Measurements from ENCODE around the gene TUBB1.
"Not testable (repeated sequence)": the region's sequence is repeated elsewhere in the genome, so short reads cannot be mapped to it uniquely, and the experiment has no call there.

TUBB1 gene

DNA sequence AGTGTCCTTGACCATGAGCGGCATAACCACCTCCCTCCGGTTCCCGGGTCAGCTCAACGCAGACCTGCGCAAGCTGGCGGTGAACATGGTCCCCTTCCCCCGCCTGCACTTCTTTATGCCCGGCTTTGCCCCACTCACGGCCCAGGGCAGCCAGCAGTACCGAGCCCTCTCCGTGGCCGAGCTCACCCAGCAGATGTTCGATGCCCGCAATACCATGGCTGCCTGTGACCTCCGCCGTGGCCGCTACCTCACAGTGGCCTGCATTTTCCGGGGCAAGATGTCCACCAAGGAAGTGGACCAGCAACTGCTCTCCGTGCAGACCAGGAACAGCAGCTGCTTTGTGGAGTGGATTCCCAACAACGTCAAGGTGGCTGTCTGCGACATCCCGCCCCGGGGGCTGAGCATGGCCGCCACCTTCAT, 4.9 kb downstream of the TUBB1 start:
- no peak for DNase-seq

DNA sequence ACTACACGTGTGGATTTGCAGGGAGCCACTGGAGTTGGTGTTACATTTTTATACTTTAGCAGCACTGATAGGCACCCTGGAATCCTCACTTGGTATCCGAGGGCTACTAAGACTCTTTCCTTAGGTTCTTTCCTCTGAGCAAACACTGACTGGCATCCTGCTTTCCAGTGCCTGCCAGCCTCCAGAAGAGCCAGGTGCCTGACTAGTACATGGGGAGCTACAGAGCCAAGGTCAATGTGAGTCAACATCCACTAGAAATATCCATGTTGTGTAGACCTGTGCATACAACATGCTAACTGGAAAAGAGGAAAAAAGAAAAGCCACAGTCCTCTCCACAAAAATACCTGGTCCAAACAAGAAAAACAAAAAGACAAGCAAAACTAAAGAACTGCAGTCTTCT, 5.9 kb downstream of the TUBB1 start:
- DNase-seq, result no peak

DNA sequence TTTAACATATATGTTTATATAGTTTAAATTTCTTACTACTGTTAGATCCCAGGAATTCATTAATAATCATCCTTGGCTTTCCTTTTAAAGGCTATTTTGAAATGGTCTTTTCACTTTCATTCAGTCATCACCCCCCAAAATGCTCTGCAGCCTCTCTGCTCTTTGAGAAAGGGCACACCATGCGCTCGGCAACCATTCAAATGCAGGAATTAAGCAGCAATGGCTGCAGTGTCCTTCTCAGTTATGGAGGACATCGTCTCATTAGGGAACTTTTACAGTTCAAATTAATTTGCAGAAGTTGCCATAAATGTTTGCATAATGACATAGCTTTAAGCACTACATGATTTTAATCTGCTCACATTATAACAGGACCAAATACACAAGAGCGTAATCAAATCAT, 6.3 kb downstream of the TUBB1 start:
- no peak for DNase-seq

DNA sequence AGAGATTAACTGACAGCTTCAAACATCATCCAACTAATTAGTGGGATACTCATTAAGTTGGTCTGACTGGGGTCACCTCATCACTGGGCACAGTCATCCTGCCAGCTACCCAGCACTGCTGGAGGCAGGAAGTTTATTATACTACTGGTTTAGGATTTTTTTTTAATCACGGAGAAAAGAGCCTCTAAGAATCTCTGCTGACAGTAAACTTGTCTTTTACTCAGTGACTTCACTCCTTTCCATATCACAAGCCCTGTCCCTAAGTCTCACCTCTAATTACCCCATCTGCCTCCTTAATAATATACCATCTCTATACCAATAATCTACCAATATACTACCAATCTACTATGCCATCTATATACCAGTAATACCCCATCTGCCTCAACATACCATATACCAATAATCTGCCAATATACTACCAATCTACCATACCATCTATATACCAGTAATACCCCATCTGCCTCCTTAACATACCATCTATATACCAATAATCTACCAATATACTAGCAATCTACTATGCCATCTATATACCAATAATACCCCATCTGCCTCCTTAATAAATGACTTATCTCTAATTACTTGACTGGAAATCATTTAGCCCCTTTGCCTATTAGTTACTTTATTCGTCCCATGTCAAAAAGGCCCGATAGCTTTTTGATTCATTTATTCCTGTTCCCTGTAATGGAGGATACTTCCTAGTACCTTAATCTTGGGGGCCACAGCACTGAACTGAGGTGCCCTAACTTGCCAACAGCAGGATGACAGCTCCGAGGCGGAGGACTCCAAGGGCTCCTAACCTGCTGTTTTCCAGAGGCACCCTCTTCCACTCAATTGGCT, 7.9 kb downstream of the TUBB1 start:
- DNase-seq, result no peak

DNA sequence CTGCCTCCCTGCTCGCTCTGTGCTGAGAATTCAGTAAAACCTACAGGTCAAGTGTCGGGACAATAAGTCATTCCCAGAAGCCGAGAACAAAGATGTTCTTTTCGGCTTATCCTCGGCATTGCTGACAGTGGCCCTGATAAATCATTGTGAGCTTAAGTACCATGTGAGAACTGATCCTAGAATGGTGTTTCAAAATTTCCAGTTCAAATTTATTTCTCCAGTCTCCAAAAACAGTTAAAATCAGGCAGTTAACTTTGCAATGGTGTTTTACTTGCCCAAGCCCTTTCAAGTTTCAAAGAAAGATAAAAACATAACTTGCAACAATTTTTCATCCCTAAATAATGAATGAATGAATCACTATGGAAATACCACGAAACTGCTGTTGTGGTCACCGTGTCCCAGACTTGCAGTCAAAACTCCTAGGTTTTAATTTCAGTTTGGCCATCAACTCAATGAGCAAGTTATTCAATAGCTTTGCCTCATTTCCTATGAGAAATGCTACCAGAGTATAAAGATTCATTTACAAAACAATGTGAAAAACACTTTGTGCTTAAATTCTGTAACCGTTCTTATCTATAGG, 8.6 kb downstream of the TUBB1 start:
- no peak for DNase-seq

DNA sequence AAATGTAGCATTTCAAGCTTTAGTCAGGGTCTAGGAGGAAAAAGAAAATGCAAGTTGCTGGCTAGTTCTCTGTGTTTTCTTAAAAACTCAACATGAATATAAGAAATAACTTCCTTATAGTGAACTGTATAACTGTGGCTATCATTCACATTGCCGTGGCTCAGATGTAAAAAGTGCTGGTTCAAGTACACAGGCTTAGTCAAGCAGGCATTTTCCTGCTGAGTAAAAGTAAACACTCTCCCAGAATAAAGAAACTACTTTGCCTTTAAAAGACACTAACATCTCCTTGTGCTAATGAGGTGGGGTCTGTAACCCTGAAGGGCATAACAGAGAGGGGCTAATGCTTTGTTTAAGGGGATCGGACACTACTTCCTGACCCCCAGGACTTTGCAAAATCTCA, 9.6 kb downstream of the TUBB1 start:
- no peak for DNase-seq

DNA sequence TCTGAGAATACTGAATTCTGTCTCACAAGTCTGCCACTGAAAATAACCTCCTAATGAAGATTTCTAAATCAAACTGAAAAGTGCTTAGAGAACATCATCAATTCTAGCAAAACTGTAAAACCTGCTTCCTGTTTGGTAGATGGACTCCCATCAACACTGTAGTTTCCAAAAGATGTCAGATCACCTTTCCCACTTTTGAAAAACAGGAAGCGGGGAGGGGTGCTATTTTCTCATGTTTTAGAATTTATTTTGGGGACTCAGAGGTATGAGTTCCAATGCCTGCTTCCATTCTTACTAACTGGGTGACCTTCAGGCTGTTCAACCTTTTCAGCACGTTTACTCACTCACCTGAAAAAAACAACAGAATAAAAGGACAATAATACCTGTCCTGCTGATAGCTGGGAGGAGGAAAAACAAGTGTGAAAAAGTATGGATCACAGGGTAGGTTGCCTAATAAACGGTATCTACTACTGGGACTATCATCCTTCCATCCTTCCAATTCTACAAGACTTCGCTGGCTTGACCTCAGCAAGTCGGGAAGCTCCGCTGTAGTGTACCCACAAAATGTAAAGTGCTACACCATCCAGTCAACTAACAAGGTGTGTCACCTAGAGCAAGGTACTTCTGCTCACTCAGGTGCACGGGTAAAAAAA, 11.8 kb downstream of the TUBB1 start:
- DNase-seq, result no peak

DNA sequence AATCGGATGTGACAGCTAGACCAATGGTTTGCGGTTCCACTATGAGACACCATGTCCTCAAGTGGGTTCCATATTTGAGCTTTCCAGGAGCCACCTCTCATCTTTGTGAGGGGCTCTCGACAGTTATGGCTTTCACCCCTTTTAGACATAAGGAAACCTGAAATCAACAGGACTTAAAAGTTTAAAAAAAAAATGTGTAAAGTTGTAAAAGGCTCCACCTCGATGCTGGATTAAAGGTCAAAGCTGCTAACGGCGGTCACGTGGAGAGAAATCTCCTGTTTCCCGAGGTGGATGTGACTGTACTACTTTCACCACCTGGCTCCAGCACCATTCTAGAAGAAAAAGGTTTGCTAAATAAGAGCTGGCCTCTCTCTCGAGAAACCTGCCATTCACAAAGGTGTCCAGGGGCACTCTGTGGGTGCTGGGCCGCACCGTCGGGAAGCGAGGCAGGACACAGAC, 12.4 kb downstream of the TUBB1 start:
- no peak for DNase-seq

DNA sequence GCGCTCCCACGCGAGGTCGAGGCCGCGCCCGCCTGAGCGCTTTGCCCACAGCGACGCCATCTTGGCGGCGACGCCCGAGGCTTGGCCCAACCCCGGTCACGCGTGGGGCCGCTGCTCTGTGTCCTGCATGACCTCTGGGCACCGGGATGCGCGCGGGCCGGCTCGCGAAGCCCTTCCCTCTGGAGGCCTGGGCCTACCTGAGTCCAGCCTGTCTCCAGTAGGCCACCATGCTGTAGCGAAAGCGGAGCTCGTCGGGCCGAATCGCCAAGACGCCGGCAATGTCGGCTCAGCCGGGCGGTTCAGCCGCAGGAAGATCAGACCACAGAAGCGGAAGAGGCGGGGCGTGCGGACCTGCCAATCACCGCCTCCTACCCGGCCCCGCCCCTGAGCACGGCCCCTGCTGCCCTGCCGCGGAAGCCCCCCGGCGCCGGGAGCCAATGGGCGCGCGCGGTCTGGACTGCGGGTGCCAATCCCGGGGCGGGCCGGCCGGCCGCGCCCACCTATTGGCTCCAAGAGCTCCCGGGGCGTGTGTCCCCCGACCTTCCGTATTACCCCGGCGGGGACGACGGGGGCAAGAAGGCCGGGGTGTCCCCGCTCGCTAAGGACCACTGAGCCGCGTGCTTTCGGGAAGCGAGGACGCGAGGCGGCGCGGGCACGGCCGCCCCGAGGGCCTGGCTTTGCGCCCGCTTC, 12.9 kb downstream of the TUBB1 start, which contains the start of gene ATP5F1E:
Gene ATP5F1E (minus strand): TSS at position 313 of the 690 bp plus-strand sequence. CDS start 84 bp downstream, at position 229.
- DNase-seq, result peak; percentile 92

DNA sequence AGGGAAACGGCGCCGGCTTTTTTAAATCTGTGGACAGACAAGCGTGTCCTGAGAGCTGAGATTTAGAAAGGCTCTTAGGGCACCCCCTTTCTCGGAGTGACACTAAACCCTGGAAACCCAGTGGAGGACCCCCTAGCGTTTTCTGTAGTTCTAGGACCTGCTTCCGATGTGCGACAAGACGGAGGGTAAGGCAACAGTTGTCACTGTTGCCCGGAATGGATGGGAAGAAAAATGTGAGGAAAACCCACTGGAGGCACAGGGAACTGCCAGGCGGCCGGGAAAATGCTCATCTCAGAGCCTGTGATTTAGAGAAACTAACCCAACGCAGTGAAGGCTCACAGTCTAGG, 13.5 kb downstream of the TUBB1 start:
- no peak for DNase-seq

DNA sequence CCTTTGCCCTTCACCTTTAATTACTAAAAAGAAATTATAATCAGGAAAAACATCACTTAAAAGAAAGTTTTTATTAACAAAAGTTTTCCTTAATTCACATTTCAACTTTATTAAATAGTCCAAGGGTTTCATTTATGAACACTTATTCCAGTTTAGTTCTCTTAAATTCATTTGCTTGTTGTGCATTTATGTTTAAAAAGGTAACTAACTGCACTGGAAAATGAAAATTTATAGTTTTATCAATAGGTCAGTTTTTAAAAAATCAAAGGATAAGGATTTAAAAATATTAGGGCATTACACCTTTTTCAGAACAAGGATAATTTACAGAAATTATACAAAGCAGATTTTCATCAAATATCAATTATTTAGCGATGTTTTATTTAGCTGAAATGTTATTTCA, 13.9 kb downstream of the TUBB1 start:
- DNase-seq, result no peak

DNA sequence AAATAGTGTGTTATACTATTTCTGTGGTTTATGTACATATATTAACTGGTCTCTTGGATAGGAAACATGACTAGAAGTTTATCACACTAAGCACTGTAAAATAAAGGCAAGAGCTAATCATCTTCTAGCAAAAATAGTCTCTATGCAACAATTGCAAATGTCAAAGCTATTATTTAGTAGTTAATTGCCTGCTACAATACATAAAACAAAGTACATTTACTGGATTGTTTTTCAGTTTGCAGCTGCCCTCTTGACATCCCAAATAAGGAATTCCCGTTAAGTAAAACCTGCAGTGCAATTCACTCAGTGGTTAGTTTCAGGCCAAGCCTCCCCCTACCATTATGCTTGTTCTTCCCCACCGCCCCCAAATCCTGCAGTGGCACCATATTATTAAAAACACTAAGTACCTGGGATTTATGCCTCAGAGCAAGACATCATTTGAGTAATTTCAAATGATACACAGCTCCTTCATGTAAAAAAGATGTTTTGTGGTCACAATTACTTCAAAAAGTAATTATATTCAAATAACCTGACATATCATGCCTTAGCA, 14.5 kb downstream of the TUBB1 start:
- DNase-seq, result peak; percentile 2

DNA sequence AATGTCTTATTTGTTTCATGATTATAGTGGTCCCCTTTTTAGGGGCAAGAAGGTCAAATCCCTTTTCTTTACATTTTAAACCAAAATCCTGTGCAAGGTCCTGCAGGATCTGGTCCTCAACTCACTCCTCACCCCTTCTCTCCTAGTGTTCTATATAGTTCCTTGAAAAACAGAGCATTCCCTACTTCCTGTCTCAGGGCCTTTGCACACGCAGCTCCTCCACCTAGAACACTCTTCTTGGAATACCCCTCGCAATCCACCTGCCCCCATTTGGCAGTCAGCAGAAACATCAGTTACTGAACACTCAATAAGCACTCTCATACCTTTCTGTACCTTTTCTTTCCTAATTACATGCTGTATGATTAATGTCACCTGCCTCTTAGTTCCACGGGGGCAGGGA, 16.2 kb downstream of the TUBB1 start:
- no peak for DNase-seq

DNA sequence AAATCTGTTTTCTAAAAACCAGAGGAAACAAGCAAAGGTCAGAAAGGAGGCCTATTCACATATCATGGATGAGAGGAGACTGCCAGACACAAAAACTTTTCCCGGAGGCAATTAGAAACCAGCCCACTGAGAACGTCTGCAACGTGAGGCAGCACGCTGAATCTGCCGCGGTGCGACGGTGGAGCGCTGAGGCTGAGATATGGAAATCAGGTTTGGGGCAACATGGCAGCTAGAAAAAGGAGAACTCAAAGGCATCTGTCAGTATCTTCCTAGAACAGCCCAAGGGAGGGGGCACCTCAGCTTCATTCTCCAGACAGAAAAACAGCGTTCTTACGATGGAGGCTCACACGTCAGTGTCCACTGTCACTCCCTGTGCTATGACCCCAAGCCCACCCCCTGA, 18.2 kb downstream of the TUBB1 start:
- DNase-seq, result no peak

DNA sequence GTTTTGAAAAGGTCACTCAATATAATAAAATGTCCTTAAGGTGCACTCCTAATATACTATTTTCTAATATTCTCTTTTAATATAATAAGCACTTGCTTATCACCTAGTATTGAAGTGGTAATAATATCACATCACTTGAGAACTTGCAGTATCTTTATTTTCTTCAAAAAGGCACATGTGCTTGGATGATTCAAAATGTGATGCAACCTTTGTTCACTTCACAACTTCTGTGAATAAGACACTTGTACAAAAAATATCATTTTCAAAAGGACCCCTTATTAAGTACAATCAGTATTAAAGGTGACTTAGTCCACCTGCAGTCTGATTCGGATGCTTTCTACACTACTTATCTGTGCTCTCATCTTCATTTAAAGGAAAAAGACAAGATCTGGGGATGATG, 20.0 kb downstream of the TUBB1 start:
- no peak for DNase-seq

DNA sequence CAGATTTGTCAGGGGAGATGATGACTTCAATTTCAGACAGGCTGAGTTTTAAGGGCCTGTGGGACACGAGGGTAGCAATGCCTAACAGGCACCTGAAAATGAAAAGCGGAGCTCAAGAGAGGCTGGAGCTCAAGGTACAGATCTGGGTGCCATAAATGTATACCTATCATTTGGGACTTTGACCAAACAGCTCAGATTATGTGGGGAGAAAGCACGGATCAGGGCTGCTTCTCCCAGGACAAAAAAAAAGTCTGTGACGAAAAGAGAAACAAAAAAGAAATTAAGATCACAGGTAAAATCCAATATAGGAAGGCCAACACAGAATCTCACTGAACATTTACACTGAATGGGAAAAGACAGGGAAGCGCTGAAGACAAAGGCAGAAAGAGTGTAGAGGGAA, 21.4 kb downstream of the TUBB1 start:
- DNase-seq, result no peak

DNA sequence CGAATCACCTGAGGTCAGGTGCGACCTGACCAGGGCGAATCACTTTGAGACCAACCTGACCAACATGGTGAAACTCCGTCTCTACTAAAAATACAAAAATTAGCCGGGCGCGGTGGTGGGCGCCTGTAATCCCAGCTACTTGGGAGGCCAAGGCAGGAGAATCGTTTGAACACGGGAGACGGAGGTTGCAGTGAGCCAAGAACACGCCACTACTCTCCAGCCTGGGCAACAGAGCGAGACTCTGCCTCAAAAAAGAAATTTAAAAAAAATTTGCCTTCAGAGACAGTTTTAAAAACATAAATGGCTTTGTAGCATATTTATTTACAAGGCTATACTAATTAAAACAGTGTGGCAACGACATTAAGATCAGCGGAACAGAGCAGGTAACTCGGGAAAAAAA, 22.3 kb downstream of the TUBB1 start:
- not testable (repeated sequence) for DNase-seq

DNA sequence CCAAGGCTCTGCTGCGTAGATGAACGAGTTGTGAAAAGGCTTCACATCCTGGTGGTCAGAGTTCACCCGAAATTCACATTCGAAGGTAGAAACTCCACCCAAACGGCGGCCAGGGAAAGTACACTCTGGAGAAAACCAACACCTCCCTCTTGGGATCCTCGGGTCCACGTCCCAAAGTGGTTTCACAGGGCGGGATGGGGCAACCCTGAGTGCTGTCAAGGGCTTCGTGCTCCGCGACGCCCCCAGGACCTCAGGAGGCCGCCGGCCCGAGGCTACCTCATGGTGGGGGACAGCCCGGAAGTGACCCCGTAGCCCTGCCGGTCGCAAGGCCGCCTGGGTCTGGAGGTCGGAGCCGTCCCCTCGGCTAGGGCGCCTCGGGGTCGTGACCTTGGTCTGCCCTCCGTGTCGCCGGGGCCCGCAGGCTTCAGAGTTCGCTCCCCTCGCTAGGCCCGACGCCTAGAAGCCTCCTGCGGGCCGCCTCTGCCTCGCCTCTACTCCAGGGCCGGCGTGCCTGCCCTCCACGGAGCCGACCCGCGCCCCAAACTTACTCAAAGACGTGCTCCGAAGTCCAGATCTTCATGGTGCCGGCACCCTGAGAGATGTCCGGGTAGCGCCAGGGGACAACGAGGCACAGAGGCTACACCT, 23.0 kb downstream of the TUBB1 start, which contains the start of gene PRELID3B:
Gene PRELID3B (minus strand): TSS at position 636 of the 645 bp plus-strand sequence. CDS start 56 bp downstream, at position 580.
- DNase-seq, result no peak

DNA sequence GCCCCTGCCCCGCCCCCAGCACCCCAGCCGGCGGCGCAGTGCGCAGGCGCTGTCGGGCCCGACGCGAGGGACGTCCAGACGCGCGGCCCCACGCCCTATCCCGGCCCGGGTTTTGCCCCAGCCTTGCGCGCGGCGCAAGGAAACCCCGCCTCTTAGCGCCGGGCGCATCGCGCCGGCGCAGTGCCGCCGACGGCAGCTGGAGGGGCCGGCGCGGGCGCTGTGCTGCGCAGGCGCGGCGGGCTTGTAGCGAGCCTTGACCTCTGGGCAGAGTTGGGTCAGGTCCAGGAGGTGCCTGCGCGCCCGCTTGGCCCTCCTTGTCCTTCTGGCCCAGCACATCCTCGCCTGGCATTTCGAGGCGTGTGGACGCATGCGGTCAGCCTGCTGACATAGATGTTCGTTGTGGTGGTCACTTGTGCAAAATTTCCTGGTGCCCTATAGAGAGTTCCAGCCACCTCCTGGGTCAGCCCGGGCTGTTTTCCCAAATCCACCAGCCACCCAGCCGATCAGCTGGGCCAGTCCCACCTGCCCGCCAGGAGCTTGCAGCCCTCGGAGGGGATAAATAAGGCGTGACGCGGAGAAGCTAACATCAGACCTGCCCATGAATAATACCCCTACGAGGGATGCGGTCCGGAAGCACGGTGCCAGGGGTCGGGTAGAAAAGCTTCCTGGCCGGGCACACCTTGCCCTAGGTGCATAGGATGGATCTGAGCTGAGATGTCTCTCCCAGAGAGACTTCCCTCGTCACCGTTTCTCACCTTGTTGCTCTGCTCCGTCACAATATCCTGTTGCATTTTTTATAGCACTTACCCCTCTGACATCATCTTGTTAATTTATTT, 23.8 kb downstream of the TUBB1 start:
- peak; percentile 93 for DNase-seq

DNA sequence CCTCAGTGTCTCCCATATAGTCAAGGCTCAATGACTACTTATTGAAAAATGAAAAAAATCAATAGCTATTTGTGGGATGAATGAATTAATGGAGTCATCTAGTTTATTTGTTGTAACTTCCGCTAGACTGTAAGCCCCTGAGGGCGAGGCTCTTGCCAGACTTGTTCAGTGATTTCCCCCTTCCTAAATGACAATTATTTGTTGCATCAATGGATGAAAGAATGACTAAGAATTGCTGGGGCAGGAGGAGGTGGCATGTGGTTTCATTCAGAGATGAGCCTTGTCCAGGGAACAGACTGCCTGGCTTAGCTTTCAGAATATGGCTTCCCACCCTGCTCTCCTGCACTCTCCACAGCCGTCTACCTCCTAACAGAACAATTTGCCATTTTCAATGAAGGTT, 24.5 kb downstream of the TUBB1 start:
- no peak for DNase-seq

DNA sequence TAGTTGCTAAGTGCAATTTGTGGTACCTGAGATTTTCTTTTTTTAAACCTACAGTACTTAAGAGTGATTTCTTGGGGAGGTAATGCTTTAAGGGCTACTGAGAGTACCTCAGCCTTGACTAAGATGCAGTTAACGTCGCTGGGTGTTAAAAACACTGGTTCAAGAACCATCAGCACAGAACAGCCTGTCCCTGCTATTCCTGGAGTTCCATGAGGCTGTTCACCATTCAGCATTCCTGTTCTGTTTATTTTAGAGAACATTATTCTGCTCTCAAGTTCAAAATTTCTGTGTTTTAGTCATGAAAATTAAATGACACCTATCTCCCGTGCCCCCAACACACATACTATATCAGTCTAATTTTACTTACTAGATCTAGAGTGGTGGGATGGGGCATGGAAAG, 25.1 kb downstream of the TUBB1 start:
- no peak for DNase-seq

DNA sequence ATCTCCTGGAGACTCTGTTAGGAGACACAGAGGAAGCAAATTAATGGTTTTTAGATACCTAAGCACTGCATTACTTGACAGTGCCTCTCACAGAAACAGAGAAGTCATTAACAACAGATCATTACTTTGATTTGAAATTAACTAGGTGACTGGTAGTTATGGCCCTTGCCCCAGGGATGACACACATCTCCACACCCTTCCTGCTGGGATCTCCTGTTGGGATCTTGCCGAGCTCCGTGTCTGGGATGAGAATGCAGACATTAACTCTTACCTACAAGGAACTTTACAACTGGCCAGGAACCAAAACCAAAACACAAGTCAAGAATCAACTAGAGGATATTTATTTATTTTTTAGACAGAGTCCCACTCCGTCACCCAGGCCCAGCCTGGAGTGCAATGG, 25.6 kb downstream of the TUBB1 start:
- no peak for DNase-seq

Data from NCI-H774 (cell line).